ENCODE measurements around the gene ZNF414. TPM values are rescaled to one million over a fixed set of nuclear protein-coding genes. Genes with fewer than 3 reads are reported as not detected.

Gene ZNF414
- total RNA-seq, 2 experiments from 2014 or later, result 36.3 to 38.0 TPM

- Mint-ChIP-seq H3K36me3 (ENCODE audit: low read depth) (peaks cover 35% of the 10 kb centered on the region), H3K4me3 (no peak overlapping the region), H3K27ac (no peak overlapping the region), H3K9me3 (no peaks in the 10 kb centered on the region), H3K27me3 (no peaks in the 10 kb centered on the region), H3K4me1 (ENCODE audit: low read depth) (peaks cover 40% of the 10 kb centered on the region)
- no peak overlapping the region for H3K4me3 ChIP-seq (ENCODE audit: low read length)
- no peaks in the 10 kb centered on the region for H3K9me3 ChIP-seq (ENCODE audit: control insufficient read depth in 1 of 2, insufficient read depth in 1 of 2, low read length in 2 of 2)
- ATAC-seq (ENCODE audit: poor library complexity) (no peak), DNase-seq (no peak)
- intact Hi-C loops (cut with DNase I, micrococcal nuclease), result no loop called here
- H3K36me3 ChIP-seq (ENCODE audit: insufficient read depth, low read length), result peaks cover 30% of the 10 kb centered on the region
- H3K27ac ChIP-seq (ENCODE audit: low read depth in 1 of 2, low read length in 2 of 2), result no peak overlapping the region
- CTCF ChIA-PET, result no interaction called here
- no peaks in the 10 kb centered on the region for H3K27me3 ChIP-seq (ENCODE audit: control insufficient read depth in 1 of 2, insufficient read depth in 2 of 2, low read length in 2 of 2)
- TF ChIP-seq, protein P1, sequence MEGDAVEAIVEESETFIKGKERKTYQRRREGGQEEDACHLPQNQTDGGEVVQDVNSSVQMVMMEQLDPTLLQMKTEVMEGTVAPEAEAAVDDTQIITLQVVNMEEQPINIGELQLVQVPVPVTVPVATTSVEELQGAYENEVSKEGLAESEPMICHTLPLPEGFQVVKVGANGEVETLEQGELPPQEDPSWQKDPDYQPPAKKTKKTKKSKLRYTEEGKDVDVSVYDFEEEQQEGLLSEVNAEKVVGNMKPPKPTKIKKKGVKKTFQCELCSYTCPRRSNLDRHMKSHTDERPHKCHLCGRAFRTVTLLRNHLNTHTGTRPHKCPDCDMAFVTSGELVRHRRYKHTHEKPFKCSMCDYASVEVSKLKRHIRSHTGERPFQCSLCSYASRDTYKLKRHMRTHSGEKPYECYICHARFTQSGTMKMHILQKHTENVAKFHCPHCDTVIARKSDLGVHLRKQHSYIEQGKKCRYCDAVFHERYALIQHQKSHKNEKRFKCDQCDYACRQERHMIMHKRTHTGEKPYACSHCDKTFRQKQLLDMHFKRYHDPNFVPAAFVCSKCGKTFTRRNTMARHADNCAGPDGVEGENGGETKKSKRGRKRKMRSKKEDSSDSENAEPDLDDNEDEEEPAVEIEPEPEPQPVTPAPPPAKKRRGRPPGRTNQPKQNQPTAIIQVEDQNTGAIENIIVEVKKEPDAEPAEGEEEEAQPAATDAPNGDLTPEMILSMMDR (IDR thresholded peaks at IDR 0.05), result no peak
- peaks cover 33% of the 10 kb centered on the region for H3K4me1 ChIP-seq (ENCODE audit: insufficient read depth, low read length)
- POLR2A ChIA-PET, result no interaction called here
These were observed 22.4 kb downstream of the ZNF414 start for GRCh38 chr19:8491574-8491973.

GRCh38 chr19:8490873-8491272 is 23.1 kb downstream of the ZNF414 start:
- intact Hi-C loops (cut with DNase I, micrococcal nuclease), result no loop called here
- Histone ChIP-seq H3K9me3 (ENCODE audit: control insufficient read depth in 1 of 2, insufficient read depth in 1 of 2, low read length in 2 of 2) (no peaks in the 10 kb centered on the region), H3K27ac (ENCODE audit: low read depth in 1 of 2, low read length in 2 of 2) (no peak overlapping the region), H3K27me3 (ENCODE audit: control insufficient read depth in 1 of 2, insufficient read depth in 2 of 2, low read length in 2 of 2) (no peaks in the 10 kb centered on the region), H3K36me3 (ENCODE audit: insufficient read depth, low read length) (peaks cover 38% of the 10 kb centered on the region), H3K4me1 (ENCODE audit: insufficient read depth, low read length) (peaks cover 39% of the 10 kb centered on the region), H3K4me3 (ENCODE audit: low read length) (no peak overlapping the region)
- no peak overlapping the region for H3K4me3 Mint-ChIP-seq
- H3K9me3 Mint-ChIP-seq, result no peaks in the 10 kb centered on the region
- H3K36me3 Mint-ChIP-seq (ENCODE audit: low read depth), result peaks cover 40% of the 10 kb centered on the region
- DNase-seq (no peak), ATAC-seq (ENCODE audit: poor library complexity) (no peak)
- POLR2A ChIA-PET, result interaction anchor here (1.4 kb wide), 1 partner anchor 23 kb away, joined by 3 read pairs; the partner anchor contains the start of gene ZNF414
- CTCF ChIA-PET, result interaction anchor here (0.8 kb wide), 1 partner anchor 15 kb away, joined by 3 read pairs; no protein-coding TSS in a partner anchor
- peak overlapping the region; percentile 24 for H3K27ac Mint-ChIP-seq
- peaks cover 46% of the 10 kb centered on the region for H3K4me1 Mint-ChIP-seq (ENCODE audit: low read depth)
- no peaks in the 10 kb centered on the region for H3K27me3 Mint-ChIP-seq
- TF ChIP-seq, protein P1 (IDR thresholded peaks at IDR 0.05), result no peak

- Mint-ChIP-seq H3K4me3 (no peak overlapping the region), H3K4me1 (ENCODE audit: low read depth) (peaks cover 42% of the 10 kb centered on the region), H3K9me3 (no peaks in the 10 kb centered on the region), H3K27me3 (no peaks in the 10 kb centered on the region), H3K36me3 (ENCODE audit: low read depth) (peaks cover 42% of the 10 kb centered on the region), H3K27ac (peak overlapping the region; percentile 24)
- ChIA-PET POLR2A (interaction anchor here (1.4 kb wide), 1 partner anchor 24 kb away, joined by 3 read pairs; the partner anchor contains the start of gene ZNF414), CTCF (interaction anchor here (0.6 to 0.8 kb wide), 2 partner anchors 15 to 33 kb away, joined by 3 read pairs; no protein-coding TSS in a partner anchor)
- ATAC-seq (ENCODE audit: poor library complexity) (no peak), DNase-seq (no peak)
- Histone ChIP-seq H3K27ac (ENCODE audit: low read depth in 1 of 2, low read length in 2 of 2) (no peak overlapping the region), H3K36me3 (ENCODE audit: insufficient read depth, low read length) (peaks cover 42% of the 10 kb centered on the region), H3K27me3 (ENCODE audit: control insufficient read depth in 1 of 2, insufficient read depth in 2 of 2, low read length in 2 of 2) (no peaks in the 10 kb centered on the region), H3K4me1 (ENCODE audit: insufficient read depth, low read length) (peaks cover 40% of the 10 kb centered on the region), H3K9me3 (ENCODE audit: control insufficient read depth in 1 of 2, insufficient read depth in 1 of 2, low read length in 2 of 2) (no peaks in the 10 kb centered on the region), H3K4me3 (ENCODE audit: low read length) (no peak overlapping the region)
- intact Hi-C loops (cut with DNase I, micrococcal nuclease), result no loop called here
- TF ChIP-seq, protein P1 (IDR thresholded peaks at IDR 0.05), result no peak
These were observed 23.6 kb downstream of the ZNF414 start for GRCh38 chr19:8490395-8490760.
